GM20000 (cell line): Measurements from ENCODE around the gene CDH11.

Experiments
- DNase-seq: peaks from one replicate; pipeline ENCODE4 v3.0.0; 2012; ENCODE audit warnings: low spot score
- CTCF ChIP-seq: IDR thresholded peaks from 2 replicates; pipeline ENCODE4 v1.5.1; 2012; ENCODE audit warnings: mild to moderate bottlenecking, control low read depth; ENCODE audit errors: extremely low read depth, missing control alignments

CDH11 gene

DNA sequence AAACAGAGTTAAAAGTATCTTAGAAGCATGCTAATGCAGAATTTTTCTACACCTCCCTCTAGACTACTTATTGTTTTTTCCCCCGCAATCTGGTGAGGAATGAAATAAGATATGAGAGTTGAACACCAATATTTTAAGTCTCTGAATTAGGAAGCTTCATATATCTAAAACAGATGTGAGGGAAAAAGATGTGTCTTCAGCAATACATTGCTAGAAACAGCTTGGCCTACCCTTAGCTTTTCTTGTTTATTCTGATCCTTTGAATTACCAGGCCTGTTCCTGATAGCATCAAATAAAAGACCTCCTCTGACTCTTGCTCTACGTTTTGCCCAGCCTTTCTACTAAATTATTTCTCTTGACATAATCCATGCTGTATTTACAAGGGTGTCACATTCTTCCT is 221.8 kb downstream of the CDH11 start:
- no peak for TF ChIP-seq CTCF
- no peak for DNase-seq

- no peak for DNase-seq
- no peak for TF ChIP-seq CTCF
Measured at GRCh38 chr16:64898159-64898558, 223.7 kb downstream of the CDH11 start.
